K562 (cell line): ENCODE measurements around the gene C1orf174. TPM values are rescaled to one million over a fixed set of nuclear protein-coding genes. Genes with fewer than 3 reads are reported as not detected.

Experiments
- ARNT ChIP-seq, 2 experiments: fragments of 450-650 bp; IDR thresholded peaks; 2 replicates each; pipeline ENCODE4 v1.6.1; 2016; ENCODE audit warnings: mild to moderate bottlenecking in 1 of 2
- BACH1 ChIP-seq: fragments of 200-800 bp; sonication (Bioruptor generic); IDR thresholded peaks from 2 replicates; pipeline ENCODE4 v1.6.1; 2016; ENCODE audit warnings: missing genetic modification characterization, missing compliant biosample characterization
- CBFA2T3 ChIP-seq: fragments of 450-650 bp; IDR thresholded peaks from 2 replicates; pipeline ENCODE4 v1.6.1; 2017
- CTBP1 ChIP-seq: fragments of 450-650 bp; IDR thresholded peaks from 2 replicates; pipeline ENCODE4 v1.6.1; 2016; ENCODE audit warnings: borderline replicate concordance
- DMBX1 ChIP-seq: fragments of 250-450 bp; sonication (Bioruptor Pico); IDR thresholded peaks from 2 replicates; pipeline ENCODE4 v1.8.0; 2022; ENCODE audit warnings: inconsistent platforms, mild to moderate bottlenecking, moderate library complexity, borderline replicate concordance
- HDAC8 ChIP-seq: fragments of 450-650 bp; IDR thresholded peaks from 2 replicates; pipeline ENCODE4 v1.6.1; 2016; ENCODE audit warnings: mild to moderate bottlenecking, missing genetic modification characterization, moderate library complexity, missing compliant biosample characterization
- HNRNPLL ChIP-seq: fragments of 200-400 bp; formaldehyde crosslinking; IDR thresholded peaks from 2 replicates; pipeline ENCODE4 v1.6.1; 2017; ENCODE audit warnings: low read length, low read depth, mild to moderate bottlenecking; ENCODE audit not compliant: poor library complexity, severe bottlenecking
- OTX1 ChIP-seq: fragments of 450-650 bp; formaldehyde crosslinking; IDR thresholded peaks from 2 replicates; pipeline ENCODE4 v1.4.0; 2022; ENCODE audit warnings: mild to moderate bottlenecking
- PHF21A ChIP-seq: fragments of 450-650 bp; IDR thresholded peaks from 2 replicates; pipeline ENCODE4 v1.6.1; 2017; ENCODE audit warnings: low read depth, borderline replicate concordance
- RHOXF2B ChIP-seq: fragments of 250-450 bp; sonication (Bioruptor Pico); conservative IDR thresholded peaks from 2 replicates; pipeline ENCODE4 v1.5.1; 2021
- SMARCB1 ChIP-seq: IDR thresholded peaks from 2 replicates; pipeline ENCODE4 v1.6.1; 2011; ENCODE audit warnings: improper control_type of control experiment, low read depth; ENCODE audit not compliant: insufficient read length
- ZBTB7A ChIP-seq: IDR thresholded peaks from 2 replicates; pipeline ENCODE4 v1.6.1; 2011; ENCODE audit warnings: low read depth, mild to moderate bottlenecking, low read length, moderate library complexity, borderline replicate concordance; ENCODE audit not compliant: control insufficient read depth
- ZC3H4 ChIP-seq: sonication (generic); formaldehyde crosslinking; IDR thresholded peaks from 2 replicates; pipeline ENCODE4 v1.9.0; 2021; ENCODE audit warnings: missing genetic modification reagents, borderline replicate concordance
- ZKSCAN3 ChIP-seq: fragments of 250-450 bp; sonication (Bioruptor Pico); IDR thresholded peaks from 2 replicates; pipeline ENCODE4 v1.4.0; 2020
- ZNF143 ChIP-seq: sonication (generic); formaldehyde crosslinking; IDR thresholded peaks from 2 replicates; pipeline ENCODE4 v1.9.0; 2022; ENCODE audit warnings: mild to moderate bottlenecking, missing genetic modification reagents
- polyA plus RNA-seq, 8 experiments: library from polyadenylated mRNA; depleted of rRNA in 4 of 8; stranded (reverse) in 5 of 8; unstranded in 3 of 8; fragments of >200 nt; fragmentation: Nextera tagmentation in 2 of 8; fragmentation: Illumina TruSeq in 1 of 8; extraction: Ambion mirVana in 2 of 8; extraction: Trizol in 1 of 8; gene quantifications; 2 replicates each; pipeline versions ENCODE4 v1.2.1 to v1.2.3, GENCODE V29; 2011 to 2014; ENCODE audit warnings: inconsistent platforms in 1 of 8, missing spikeins in 1 of 8
- total RNA-seq, 7 experiments: library from RNA; depleted of rRNA in 6 of 7; stranded (reverse); fragments of >200 nt in 6 of 7; fragmentation: Illumina TruSeq in 2 of 7; extraction: Trizol in 2 of 7; gene quantifications; 2 replicates each; pipeline versions ENCODE4 v1.2.1 to v1.2.3, GENCODE V29; 2011 to 2021; ENCODE audit warnings: low replicate concordance in 1 of 7
- TF ChIP-seq, protein P1 (sequence below): conservative IDR thresholded peaks from 2 replicates; pipeline ENCODE4 v1.6.1; 2011; ENCODE audit warnings: low read depth, mild to moderate bottlenecking, low read length; ENCODE audit not compliant: control insufficient read depth
- TF ChIP-seq, protein P2 (sequence below): fragments of 250-450 bp; sonication (Bioruptor Pico); IDR thresholded peaks from 2 replicates; pipeline ENCODE4 v1.8.0; 2022; ENCODE audit warnings: inconsistent platforms
- TF ChIP-seq, protein P3 (sequence below): fragments of 450-650 bp; IDR thresholded peaks from 2 replicates; pipeline ENCODE4 v1.6.1; 2014; ENCODE audit warnings: low read depth, mild to moderate bottlenecking, moderate library complexity, borderline replicate concordance
- TF ChIP-seq, protein P4 (sequence below): fragments of 450-650 bp; IDR thresholded peaks from 2 replicates; pipeline ENCODE4 v1.6.1; 2016; ENCODE audit warnings: mild to moderate bottlenecking
- TF ChIP-seq, protein P5 (sequence below): fragments of 450-650 bp; formaldehyde crosslinking; IDR thresholded peaks from 2 replicates; pipeline ENCODE4 v1.4.0; 2020; ENCODE audit warnings: mild to moderate bottlenecking

C1orf174 gene
- total and polyA plus RNA-seq, 9 of the 15 experiments (the other 6 are each of a cell fraction or from before 2014, with no cell fraction given): 38.5 to 64.9 (median 45.4) TPM

DNA sequence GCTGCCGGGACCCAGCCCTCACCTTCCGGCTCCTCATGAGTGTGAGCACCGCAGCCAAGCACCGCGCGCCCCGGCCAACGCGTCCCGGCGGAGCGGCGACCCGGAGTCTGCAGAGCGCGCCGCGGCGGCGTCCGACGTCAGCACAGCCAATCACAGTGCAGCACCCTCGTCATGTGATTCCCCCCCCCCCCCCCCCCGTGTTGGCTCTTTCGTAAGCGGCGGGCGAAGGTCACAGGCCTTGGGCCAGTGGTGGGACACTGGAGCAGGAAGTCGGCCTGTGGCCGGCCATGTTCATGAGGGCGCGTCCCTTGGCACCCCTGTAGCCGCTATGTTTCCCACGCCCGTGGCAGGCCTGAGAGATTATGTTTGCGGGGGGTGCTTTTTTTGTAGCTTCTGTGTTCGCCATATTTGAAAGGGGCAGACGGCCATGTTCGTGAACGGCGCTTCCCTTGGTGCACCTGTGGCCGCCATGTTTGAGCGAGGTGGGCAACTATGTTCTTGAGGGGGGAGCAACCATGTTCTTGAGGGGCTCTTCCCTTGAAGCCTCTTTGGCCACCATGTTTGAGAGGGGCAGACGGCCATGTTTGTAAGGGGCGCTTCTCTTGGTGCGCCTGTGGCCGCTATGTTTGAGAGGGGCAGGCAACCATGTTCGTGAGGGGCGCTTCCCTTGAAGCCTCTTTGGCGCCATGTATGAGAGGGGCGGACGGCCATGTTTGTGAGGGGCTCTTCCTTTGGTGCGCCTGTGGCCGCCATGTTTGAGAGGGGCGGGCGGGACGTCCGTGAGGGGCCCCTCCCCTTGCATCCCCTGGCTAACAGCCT is at the start of gene C1orf174 (continued):
- TF ChIP-seq, protein P1, sequence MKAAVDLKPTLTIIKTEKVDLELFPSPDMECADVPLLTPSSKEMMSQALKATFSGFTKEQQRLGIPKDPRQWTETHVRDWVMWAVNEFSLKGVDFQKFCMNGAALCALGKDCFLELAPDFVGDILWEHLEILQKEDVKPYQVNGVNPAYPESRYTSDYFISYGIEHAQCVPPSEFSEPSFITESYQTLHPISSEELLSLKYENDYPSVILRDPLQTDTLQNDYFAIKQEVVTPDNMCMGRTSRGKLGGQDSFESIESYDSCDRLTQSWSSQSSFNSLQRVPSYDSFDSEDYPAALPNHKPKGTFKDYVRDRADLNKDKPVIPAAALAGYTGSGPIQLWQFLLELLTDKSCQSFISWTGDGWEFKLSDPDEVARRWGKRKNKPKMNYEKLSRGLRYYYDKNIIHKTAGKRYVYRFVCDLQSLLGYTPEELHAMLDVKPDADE: peak; percentile 95
- TF ChIP-seq, protein P2, sequence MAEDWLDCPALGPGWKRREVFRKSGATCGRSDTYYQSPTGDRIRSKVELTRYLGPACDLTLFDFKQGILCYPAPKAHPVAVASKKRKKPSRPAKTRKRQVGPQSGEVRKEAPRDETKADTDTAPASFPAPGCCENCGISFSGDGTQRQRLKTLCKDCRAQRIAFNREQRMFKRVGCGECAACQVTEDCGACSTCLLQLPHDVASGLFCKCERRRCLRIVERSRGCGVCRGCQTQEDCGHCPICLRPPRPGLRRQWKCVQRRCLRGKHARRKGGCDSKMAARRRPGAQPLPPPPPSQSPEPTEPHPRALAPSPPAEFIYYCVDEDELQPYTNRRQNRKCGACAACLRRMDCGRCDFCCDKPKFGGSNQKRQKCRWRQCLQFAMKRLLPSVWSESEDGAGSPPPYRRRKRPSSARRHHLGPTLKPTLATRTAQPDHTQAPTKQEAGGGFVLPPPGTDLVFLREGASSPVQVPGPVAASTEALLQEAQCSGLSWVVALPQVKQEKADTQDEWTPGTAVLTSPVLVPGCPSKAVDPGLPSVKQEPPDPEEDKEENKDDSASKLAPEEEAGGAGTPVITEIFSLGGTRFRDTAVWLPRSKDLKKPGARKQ (CRISPR knock-in tag): no peak
- TF ChIP-seq ZKSCAN3 (CRISPR knock-in tag) (no peak), ZBTB7A (peak; percentile 55; the same call in 1 of the 2 replicates), OTX1 (peak; percentile 53; the same call in 1 of the 2 replicates), BACH1 (tag) (peak; percentile 92), PHF21A (no peak), ZC3H4 (no peak), HNRNPLL (peak; percentile 24), ZNF143 (CRISPR knock-in tag) (peak; percentile 62), CTBP1 (peak; percentile 20; the same call in 1 of the 2 replicates), ARNT (IDR thresholded peaks at IDR 0.05) (peak; percentile 64; a peak in 3 of 4 replicates), RHOXF2B (CRISPR knock-in tag) (no peak), HDAC8 (tag) (peak; percentile 92), SMARCB1 (no peak), DMBX1 (CRISPR knock-in tag) (peak; percentile 96), CBFA2T3 (no peak)
- TF ChIP-seq, protein P3, sequence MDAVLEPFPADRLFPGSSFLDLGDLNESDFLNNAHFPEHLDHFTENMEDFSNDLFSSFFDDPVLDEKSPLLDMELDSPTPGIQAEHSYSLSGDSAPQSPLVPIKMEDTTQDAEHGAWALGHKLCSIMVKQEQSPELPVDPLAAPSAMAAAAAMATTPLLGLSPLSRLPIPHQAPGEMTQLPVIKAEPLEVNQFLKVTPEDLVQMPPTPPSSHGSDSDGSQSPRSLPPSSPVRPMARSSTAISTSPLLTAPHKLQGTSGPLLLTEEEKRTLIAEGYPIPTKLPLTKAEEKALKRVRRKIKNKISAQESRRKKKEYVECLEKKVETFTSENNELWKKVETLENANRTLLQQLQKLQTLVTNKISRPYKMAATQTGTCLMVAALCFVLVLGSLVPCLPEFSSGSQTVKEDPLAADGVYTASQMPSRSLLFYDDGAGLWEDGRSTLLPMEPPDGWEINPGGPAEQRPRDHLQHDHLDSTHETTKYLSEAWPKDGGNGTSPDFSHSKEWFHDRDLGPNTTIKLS: no peak
- TF ChIP-seq, protein P4, sequence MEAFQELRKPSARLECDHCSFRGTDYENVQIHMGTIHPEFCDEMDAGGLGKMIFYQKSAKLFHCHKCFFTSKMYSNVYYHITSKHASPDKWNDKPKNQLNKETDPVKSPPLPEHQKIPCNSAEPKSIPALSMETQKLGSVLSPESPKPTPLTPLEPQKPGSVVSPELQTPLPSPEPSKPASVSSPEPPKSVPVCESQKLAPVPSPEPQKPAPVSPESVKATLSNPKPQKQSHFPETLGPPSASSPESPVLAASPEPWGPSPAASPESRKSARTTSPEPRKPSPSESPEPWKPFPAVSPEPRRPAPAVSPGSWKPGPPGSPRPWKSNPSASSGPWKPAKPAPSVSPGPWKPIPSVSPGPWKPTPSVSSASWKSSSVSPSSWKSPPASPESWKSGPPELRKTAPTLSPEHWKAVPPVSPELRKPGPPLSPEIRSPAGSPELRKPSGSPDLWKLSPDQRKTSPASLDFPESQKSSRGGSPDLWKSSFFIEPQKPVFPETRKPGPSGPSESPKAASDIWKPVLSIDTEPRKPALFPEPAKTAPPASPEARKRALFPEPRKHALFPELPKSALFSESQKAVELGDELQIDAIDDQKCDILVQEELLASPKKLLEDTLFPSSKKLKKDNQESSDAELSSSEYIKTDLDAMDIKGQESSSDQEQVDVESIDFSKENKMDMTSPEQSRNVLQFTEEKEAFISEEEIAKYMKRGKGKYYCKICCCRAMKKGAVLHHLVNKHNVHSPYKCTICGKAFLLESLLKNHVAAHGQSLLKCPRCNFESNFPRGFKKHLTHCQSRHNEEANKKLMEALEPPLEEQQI: no peak
- TF ChIP-seq, protein P5, sequence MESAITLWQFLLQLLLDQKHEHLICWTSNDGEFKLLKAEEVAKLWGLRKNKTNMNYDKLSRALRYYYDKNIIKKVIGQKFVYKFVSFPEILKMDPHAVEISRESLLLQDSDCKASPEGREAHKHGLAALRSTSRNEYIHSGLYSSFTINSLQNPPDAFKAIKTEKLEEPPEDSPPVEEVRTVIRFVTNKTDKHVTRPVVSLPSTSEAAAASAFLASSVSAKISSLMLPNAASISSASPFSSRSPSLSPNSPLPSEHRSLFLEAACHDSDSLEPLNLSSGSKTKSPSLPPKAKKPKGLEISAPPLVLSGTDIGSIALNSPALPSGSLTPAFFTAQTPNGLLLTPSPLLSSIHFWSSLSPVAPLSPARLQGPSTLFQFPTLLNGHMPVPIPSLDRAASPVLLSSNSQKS (CRISPR knock-in tag): no peak
